Neural progenitor cell (in vitro differentiated cells): ENCODE results near the gene GDAP2. TPM values are rescaled to one million over a fixed set of nuclear protein-coding genes. Genes with fewer than 3 reads are reported as not detected.

Source experiments
- DNase-seq: peaks from one replicate; pipeline ENCODE4 v3.0.0-alpha.2; 2016; ENCODE audit warnings: low spot score
- H2AFZ ChIP-seq: fragments of 200-600 bp; sonication (generic); replicated peaks from 2 replicates; pipeline ENCODE4 v1.6.1; 2016; ENCODE audit warnings: antibody characterized with exemption
- H3F3A ChIP-seq: fragments of 200-600 bp; sonication (generic); 2 replicates; pipeline ENCODE4 v1.6.1; 2016; ENCODE audit warnings: antibody characterized with exemption, low read depth
- H3K27ac ChIP-seq: fragments of 200-600 bp; sonication (generic); 2 replicates; pipeline ENCODE4 v1.5.1; 2016; ENCODE audit warnings: mild to moderate bottlenecking
- H3K27me3 ChIP-seq: fragments of 200-600 bp; sonication (generic); 2 replicates; pipeline ENCODE4 v1.6.1; 2016; ENCODE audit warnings: mild to moderate bottlenecking, moderate library complexity
- H3K36me3 ChIP-seq: fragments of 200-600 bp; sonication (generic); 2 replicates; pipeline ENCODE4 v1.5.1; 2016
- H3K4me1 ChIP-seq: fragments of 200-600 bp; sonication (generic); 2 replicates; pipeline ENCODE4 v1.6.1; 2016; ENCODE audit warnings: mixed run types
- H3K4me2 ChIP-seq: fragments of 200-600 bp; sonication (generic); 2 replicates; pipeline ENCODE4 v1.6.1; 2016
- H3K4me3 ChIP-seq: fragments of 200-600 bp; sonication (generic); 2 replicates; pipeline ENCODE4 v1.5.1; 2016
- H3K79me2 ChIP-seq: fragments of 200-600 bp; sonication (generic); 2 replicates; pipeline ENCODE4 v1.6.1; 2016; ENCODE audit warnings: low read depth
- H3K9ac ChIP-seq: fragments of 200-600 bp; sonication (generic); 2 replicates; pipeline ENCODE4 v1.6.1; 2016
- H3K9me3 ChIP-seq: fragments of 200-600 bp; sonication (generic); 2 replicates; pipeline ENCODE4 v1.5.1; 2016; ENCODE audit warnings: low read depth
- H4K20me1 ChIP-seq: fragments of 200-600 bp; sonication (generic); 2 replicates; pipeline ENCODE4 v1.6.1; 2016; ENCODE audit warnings: low read depth
- H3K27ac Mint-ChIP-seq: 3 replicates; pipeline ENCODE4 v1.8.0; 2021; ENCODE audit warnings: mixed read lengths
- H3K27me3 Mint-ChIP-seq: 2 replicates; pipeline ENCODE4 v1.8.0; 2022; ENCODE audit warnings: low read depth, mild to moderate bottlenecking, inconsistent platforms, moderate library complexity, mixed read lengths; ENCODE audit not compliant: insufficient read depth
- H3K36me3 Mint-ChIP-seq: 3 replicates; pipeline ENCODE4 v1.8.0; 2021; ENCODE audit warnings: mixed read lengths
- H3K4me1 Mint-ChIP-seq: 3 replicates; pipeline ENCODE4 v1.8.0; 2021; ENCODE audit warnings: mixed read lengths
- H3K4me3 Mint-ChIP-seq: 3 replicates; pipeline ENCODE4 v1.8.0; 2021; ENCODE audit warnings: mild to moderate bottlenecking, moderate library complexity, mixed read lengths
- H3K9me3 Mint-ChIP-seq: 3 replicates; pipeline ENCODE4 v1.8.0; 2020; ENCODE audit warnings: mixed read lengths
- EZH2 ChIP-seq: fragments of 200-600 bp; sonication (generic); IDR thresholded peaks from 2 replicates; pipeline ENCODE4 v1.6.1; 2017; ENCODE audit warnings: antibody characterized with exemption, mild to moderate bottlenecking, moderate library complexity
- EZH2phosphoT487 ChIP-seq: fragments of 200-600 bp; sonication (generic); IDR thresholded peaks from 2 replicates; pipeline ENCODE4 v1.6.1; 2017; ENCODE audit warnings: antibody characterized with exemption
- total RNA-seq: library from RNA; depleted of rRNA; stranded (reverse); fragments of >200 nt; gene quantifications from 2 replicates; pipeline ENCODE4 v1.2.3, GENCODE V29; 2015; ENCODE audit warnings: low replicate concordance
- TF ChIP-seq, protein P1 (sequence below): fragments of 200-600 bp; sonication (generic); IDR thresholded peaks from 2 replicates; pipeline ENCODE4 v1.5.1; 2017; ENCODE audit warnings: antibody characterized with exemption, mild to moderate bottlenecking

The GDAP2 gene
- total RNA-seq, 1 donor from 2014 or later: 32.0 TPM

DNA sequence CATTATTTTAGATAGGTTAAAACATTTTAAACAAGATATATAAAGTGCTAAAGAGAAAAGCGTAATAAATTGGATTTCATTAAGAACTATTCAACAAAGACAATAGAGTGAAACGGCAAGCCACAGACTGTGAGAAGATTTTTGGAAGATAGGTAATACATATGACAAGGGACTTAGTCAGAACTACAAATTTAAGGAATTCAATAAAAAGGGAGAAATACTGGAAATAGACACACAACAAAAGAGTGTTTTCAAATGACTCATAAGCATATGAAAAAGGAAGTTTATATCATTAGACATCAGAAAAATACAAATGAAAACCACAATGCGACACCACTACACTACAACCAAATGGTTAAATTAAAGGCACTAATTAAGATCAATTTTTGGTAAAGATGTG, 90.5 kb downstream of the GDAP2 start:
- no peak for DNase-seq
- no peak for TF ChIP-seq EZH2
- TF ChIP-seq, protein P1, sequence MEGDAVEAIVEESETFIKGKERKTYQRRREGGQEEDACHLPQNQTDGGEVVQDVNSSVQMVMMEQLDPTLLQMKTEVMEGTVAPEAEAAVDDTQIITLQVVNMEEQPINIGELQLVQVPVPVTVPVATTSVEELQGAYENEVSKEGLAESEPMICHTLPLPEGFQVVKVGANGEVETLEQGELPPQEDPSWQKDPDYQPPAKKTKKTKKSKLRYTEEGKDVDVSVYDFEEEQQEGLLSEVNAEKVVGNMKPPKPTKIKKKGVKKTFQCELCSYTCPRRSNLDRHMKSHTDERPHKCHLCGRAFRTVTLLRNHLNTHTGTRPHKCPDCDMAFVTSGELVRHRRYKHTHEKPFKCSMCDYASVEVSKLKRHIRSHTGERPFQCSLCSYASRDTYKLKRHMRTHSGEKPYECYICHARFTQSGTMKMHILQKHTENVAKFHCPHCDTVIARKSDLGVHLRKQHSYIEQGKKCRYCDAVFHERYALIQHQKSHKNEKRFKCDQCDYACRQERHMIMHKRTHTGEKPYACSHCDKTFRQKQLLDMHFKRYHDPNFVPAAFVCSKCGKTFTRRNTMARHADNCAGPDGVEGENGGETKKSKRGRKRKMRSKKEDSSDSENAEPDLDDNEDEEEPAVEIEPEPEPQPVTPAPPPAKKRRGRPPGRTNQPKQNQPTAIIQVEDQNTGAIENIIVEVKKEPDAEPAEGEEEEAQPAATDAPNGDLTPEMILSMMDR: no peak
- no peak for TF ChIP-seq EZH2phosphoT487
- Histone ChIP-seq H3K9me3 (no peaks in the 10 kb centered on the region), H3F3A (no peaks in the 10 kb centered on the region), H3K4me3 (no peak overlapping the region), H3K79me2 (no peaks in the 10 kb centered on the region), H3K36me3 (no peaks in the 10 kb centered on the region), H3K27me3 (no peaks in the 10 kb centered on the region), H3K27ac (no peak overlapping the region), H3K4me2 (no peak overlapping the region), H4K20me1 (no peaks in the 10 kb centered on the region), H3K4me1 (no peaks in the 10 kb centered on the region), H2AFZ (no peak overlapping the region), H3K9ac (no peak overlapping the region)
- Mint-ChIP-seq H3K27ac (no peak overlapping the region), H3K4me3 (no peak overlapping the region), H3K36me3 (no peaks in the 10 kb centered on the region), H3K27me3 (no peaks in the 10 kb centered on the region), H3K4me1 (no peaks in the 10 kb centered on the region), H3K9me3 (no peaks in the 10 kb centered on the region)

DNA sequence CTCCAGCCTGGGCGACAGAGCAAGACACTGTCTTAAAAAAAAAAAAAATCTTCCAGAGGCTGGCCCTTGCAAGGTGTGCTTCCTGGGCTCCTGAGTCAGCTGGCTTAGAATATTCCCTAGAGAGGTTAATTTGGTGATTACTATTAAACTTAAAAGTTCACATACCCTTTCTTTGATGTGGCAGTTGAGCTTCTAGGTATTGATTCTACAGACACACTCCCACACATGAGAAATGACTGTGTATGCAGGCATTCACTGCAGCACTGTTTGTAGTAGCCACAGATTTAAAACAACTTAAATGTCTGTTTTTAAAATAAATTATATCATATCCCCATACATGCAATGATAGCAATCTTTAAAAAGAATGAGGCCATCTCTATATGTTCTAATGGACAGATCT, 93.4 kb downstream of the GDAP2 start:
- no peak overlapping the region for H3K9ac ChIP-seq
- H3K36me3 ChIP-seq: no peaks in the 10 kb centered on the region
- H3K27me3 ChIP-seq: no peaks in the 10 kb centered on the region
- no peaks in the 10 kb centered on the region for H3K27me3 Mint-ChIP-seq
- H3K27ac ChIP-seq: no peak overlapping the region
- no peak overlapping the region for H2AFZ ChIP-seq
- no peaks in the 10 kb centered on the region for H3K4me1 Mint-ChIP-seq
- H3K4me3 ChIP-seq: no peak overlapping the region
- no peaks in the 10 kb centered on the region for H3K9me3 ChIP-seq
- no peaks in the 10 kb centered on the region for H3K4me1 ChIP-seq
- no peak for TF ChIP-seq EZH2phosphoT487
- TF ChIP-seq, protein P1: no peak
- no peak for TF ChIP-seq EZH2
- H3K4me3 Mint-ChIP-seq: no peak overlapping the region
- H3K4me2 ChIP-seq: no peak overlapping the region
- no peaks in the 10 kb centered on the region for H3F3A ChIP-seq
- H3K36me3 Mint-ChIP-seq: no peaks in the 10 kb centered on the region
- no peaks in the 10 kb centered on the region for H3K79me2 ChIP-seq
- H3K27ac Mint-ChIP-seq: no peak overlapping the region
- DNase-seq: no peak
- H3K9me3 Mint-ChIP-seq: no peaks in the 10 kb centered on the region
- no peaks in the 10 kb centered on the region for H4K20me1 ChIP-seq

DNA sequence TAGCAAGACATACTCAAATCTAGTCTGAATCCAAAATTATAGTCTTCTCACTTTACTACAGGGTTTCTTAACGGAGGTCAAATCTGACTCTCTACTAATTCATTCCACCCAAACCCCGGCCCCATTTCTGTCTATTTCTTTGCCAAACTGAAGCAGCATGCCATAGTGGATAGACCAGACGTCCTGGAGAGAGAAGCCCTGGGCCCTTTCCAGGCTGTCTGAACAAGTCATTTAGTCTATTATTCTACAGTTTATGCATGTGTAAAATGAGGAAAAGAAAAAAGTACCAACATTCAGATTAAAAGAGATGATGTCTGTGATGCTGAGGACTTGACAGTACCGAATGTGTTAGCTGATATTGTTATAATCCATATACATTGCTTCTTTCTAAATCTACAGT, 95.0 kb downstream of the GDAP2 start:
- H3K9me3 Mint-ChIP-seq: no peaks in the 10 kb centered on the region
- no peak overlapping the region for H3K27ac Mint-ChIP-seq

More for the DNA sequence above, 95.0 kb downstream of the GDAP2 start:
- Histone ChIP-seq H3K79me2 (no peaks in the 10 kb centered on the region), H3K4me3 (no peak overlapping the region), H2AFZ (no peak overlapping the region), H3K4me1 (no peaks in the 10 kb centered on the region), H3K36me3 (no peaks in the 10 kb centered on the region), H4K20me1 (no peaks in the 10 kb centered on the region), H3K27me3 (no peaks in the 10 kb centered on the region), H3K27ac (no peak overlapping the region), H3F3A (no peaks in the 10 kb centered on the region), H3K9me3 (no peaks in the 10 kb centered on the region), H3K9ac (no peak overlapping the region), H3K4me2 (no peak overlapping the region)
- DNase-seq: no peak
- H3K36me3 Mint-ChIP-seq: no peaks in the 10 kb centered on the region
- H3K4me3 Mint-ChIP-seq: no peak overlapping the region
- H3K27me3 Mint-ChIP-seq: no peaks in the 10 kb centered on the region
- TF ChIP-seq, protein P1: no peak
- TF ChIP-seq EZH2: no peak
- no peak for TF ChIP-seq EZH2phosphoT487
- no peaks in the 10 kb centered on the region for H3K4me1 Mint-ChIP-seq
